ENCODE results near the gene ABCA9. TPM values are rescaled to one million over a fixed set of nuclear protein-coding genes. Genes with fewer than 3 reads are reported as not detected.

ABCA9 gene
- total RNA-seq, 1 donor from 2014 or later = 0.26 TPM

GRCh38 chr17:69056179-69056823, 4.4 kb downstream of the ABCA9 start:
- FAIRE-seq (no peak), DNase-seq (ENCODE audit: low read depth) (no peak)
- Histone ChIP-seq H3K4me3 (ENCODE audit: low read depth, low read length) (no peak overlapping the region), H3K36me3 (ENCODE audit: control insufficient read depth, insufficient read depth, low read length) (no peaks in the 10 kb centered on the region), H3K27me3 (ENCODE audit: control insufficient read depth, insufficient read depth, low read length) (no peaks in the 10 kb centered on the region)
- no peak for TF ChIP-seq CTCF (IDR thresholded peaks at IDR 0.05; ENCODE audit: insufficient read depth, low read length, severe bottlenecking)

GRCh38 chr17:69055334-69055733, 5.4 kb downstream of the ABCA9 start:
- TF ChIP-seq CTCF (IDR thresholded peaks at IDR 0.05; ENCODE audit: insufficient read depth, low read length, severe bottlenecking) = no peak
- Histone ChIP-seq H3K27me3 (ENCODE audit: control insufficient read depth, insufficient read depth, low read length) (no peaks in the 10 kb centered on the region), H3K36me3 (ENCODE audit: control insufficient read depth, insufficient read depth, low read length) (no peaks in the 10 kb centered on the region), H3K4me3 (ENCODE audit: low read depth, low read length) (no peak overlapping the region)
- FAIRE-seq (no peak), DNase-seq (ENCODE audit: low read depth) (no peak)

- Histone ChIP-seq H3K27me3 (ENCODE audit: control insufficient read depth, insufficient read depth, low read length) (no peaks in the 10 kb centered on the region), H3K4me3 (ENCODE audit: low read depth, low read length) (no peak overlapping the region), H3K36me3 (ENCODE audit: control insufficient read depth, insufficient read depth, low read length) (no peaks in the 10 kb centered on the region)
- DNase-seq (ENCODE audit: low read depth) = no peak
- FAIRE-seq = no peak
- TF ChIP-seq CTCF (IDR thresholded peaks at IDR 0.05; ENCODE audit: insufficient read depth, low read length, severe bottlenecking) = no peak
Observed at GRCh38 chr17:69050999-69051775, 9.5 kb downstream of the ABCA9 start.

- H3K4me3 ChIP-seq (ENCODE audit: low read depth, low read length) = no peak overlapping the region
- no peak for TF ChIP-seq CTCF (IDR thresholded peaks at IDR 0.05; ENCODE audit: insufficient read depth, low read length, severe bottlenecking)
- DNase-seq (ENCODE audit: low read depth) (no peak), FAIRE-seq (no peak)
- H3K27me3 ChIP-seq (ENCODE audit: control insufficient read depth, insufficient read depth, low read length) = no peaks in the 10 kb centered on the region
- no peaks in the 10 kb centered on the region for H3K36me3 ChIP-seq (ENCODE audit: control insufficient read depth, insufficient read depth, low read length)
Observed at GRCh38 chr17:69048634-69049033, 12.1 kb downstream of the ABCA9 start.

GRCh38 chr17:69047368-69048263, 13.1 kb downstream of the ABCA9 start:
- Histone ChIP-seq H3K36me3 (ENCODE audit: control insufficient read depth, insufficient read depth, low read length) (no peaks in the 10 kb centered on the region), H3K4me3 (ENCODE audit: low read depth, low read length) (no peak overlapping the region), H3K27me3 (ENCODE audit: control insufficient read depth, insufficient read depth, low read length) (no peaks in the 10 kb centered on the region)
- FAIRE-seq (no peak), DNase-seq (ENCODE audit: low read depth) (peak; percentile 51)
- no peak for TF ChIP-seq CTCF (IDR thresholded peaks at IDR 0.05; ENCODE audit: insufficient read depth, low read length, severe bottlenecking)

All from bronchial epithelial cell (primary cell).